Measurements from ENCODE around the gene ZBTB7C. TPM values are rescaled to one million over a fixed set of nuclear protein-coding genes. Genes with fewer than 3 reads are reported as not detected.

ZBTB7C gene
- total RNA-seq, 1 donor from 2014 or later, result 1.1 TPM

DNA sequence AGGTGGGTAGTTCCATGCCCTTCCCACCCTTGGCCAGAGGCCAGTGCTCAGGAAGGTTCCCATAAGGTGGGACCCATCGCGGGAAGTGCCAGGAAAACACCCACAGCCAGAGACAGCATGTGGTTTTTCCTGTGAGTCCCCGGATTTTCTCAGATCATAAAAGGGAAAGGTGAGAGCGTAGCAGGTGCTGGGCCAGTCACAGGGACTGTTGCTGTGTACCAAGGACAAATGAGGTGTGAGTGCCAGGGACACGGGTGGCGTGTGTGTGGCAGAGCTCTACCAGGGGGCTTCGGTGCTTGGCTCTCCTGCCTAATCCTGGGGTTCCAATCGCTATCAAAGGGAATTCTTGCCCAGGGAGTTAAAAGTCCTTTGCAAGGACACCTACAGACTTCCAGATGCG, 319.2 kb downstream of the ZBTB7C start:
- no peak for DNase-seq (ENCODE audit: low read depth)
- Histone ChIP-seq H3K27me3 (ENCODE audit: control insufficient read depth, insufficient read depth, low read length) (no peaks in the 10 kb centered on the region), H3K36me3 (ENCODE audit: control insufficient read depth, insufficient read depth, low read length) (no peaks in the 10 kb centered on the region), H3K4me3 (ENCODE audit: low read depth, low read length) (no peak overlapping the region)
- TF ChIP-seq, protein P1, sequence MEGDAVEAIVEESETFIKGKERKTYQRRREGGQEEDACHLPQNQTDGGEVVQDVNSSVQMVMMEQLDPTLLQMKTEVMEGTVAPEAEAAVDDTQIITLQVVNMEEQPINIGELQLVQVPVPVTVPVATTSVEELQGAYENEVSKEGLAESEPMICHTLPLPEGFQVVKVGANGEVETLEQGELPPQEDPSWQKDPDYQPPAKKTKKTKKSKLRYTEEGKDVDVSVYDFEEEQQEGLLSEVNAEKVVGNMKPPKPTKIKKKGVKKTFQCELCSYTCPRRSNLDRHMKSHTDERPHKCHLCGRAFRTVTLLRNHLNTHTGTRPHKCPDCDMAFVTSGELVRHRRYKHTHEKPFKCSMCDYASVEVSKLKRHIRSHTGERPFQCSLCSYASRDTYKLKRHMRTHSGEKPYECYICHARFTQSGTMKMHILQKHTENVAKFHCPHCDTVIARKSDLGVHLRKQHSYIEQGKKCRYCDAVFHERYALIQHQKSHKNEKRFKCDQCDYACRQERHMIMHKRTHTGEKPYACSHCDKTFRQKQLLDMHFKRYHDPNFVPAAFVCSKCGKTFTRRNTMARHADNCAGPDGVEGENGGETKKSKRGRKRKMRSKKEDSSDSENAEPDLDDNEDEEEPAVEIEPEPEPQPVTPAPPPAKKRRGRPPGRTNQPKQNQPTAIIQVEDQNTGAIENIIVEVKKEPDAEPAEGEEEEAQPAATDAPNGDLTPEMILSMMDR (IDR thresholded peaks at IDR 0.05; ENCODE audit: insufficient read depth, low read length, poor library complexity, severe bottlenecking), result no peak

DNA sequence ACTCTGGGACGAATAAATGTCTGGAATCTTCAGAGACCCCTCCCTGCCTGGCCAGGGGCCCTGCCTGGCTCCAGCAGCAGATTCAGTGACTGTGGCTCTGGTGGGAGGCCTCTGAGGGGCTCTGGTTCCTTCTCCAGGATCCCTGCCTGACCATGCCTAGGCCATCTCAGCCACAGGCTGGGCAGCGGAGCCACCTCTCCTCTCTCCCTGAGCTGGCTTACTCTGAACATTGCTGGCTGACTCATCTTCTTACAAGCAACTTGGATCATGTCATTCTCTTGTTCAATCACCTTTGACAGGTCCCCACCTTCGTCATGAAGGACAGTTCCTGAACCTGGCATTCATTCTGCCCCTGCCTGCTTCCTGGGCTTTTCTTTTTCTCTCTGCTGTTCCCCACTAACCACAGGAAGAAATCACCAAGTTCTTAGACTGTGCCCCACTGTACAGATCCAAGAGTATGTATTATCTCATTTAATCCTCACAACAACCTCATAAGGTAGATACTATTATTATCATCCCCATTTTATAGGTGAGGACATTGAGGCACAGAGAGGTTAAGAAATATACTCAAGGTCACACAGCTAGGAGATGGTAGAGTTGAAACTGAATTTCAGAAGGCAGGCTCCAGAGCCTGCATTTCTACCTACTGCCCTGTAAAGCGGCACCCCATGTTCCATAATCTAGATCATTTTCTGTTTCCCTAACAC, 323.2 kb downstream of the ZBTB7C start:
- TF ChIP-seq, protein P1 (IDR thresholded peaks at IDR 0.05; ENCODE audit: insufficient read depth, low read length, poor library complexity, severe bottlenecking), result no peak
- Histone ChIP-seq H3K4me3 (ENCODE audit: low read depth, low read length) (no peak overlapping the region), H3K27me3 (ENCODE audit: control insufficient read depth, insufficient read depth, low read length) (no peaks in the 10 kb centered on the region), H3K36me3 (ENCODE audit: control insufficient read depth, insufficient read depth, low read length) (no peaks in the 10 kb centered on the region)
- DNase-seq (ENCODE audit: low read depth), result no peak

DNA sequence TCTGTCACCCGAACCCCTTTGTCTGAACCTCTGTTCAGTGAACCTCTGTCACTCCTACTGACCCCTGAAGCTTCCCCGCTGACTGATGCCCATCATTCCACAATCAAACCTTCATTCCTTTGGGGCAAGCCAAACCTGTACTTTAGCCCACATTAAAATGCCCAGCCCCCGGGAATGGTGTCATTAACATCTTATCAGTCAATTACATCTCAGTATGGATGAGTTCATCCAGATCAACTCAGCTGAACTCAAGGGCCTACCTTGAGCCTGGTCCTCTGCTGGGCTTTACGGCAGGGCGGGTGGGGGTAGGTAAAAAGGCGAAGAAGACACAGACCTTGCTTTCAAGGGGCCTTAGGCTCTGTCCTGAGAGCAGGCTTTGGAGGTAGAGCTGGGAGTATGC, 324.3 kb downstream of the ZBTB7C start:
- Histone ChIP-seq H3K27me3 (ENCODE audit: control insufficient read depth, insufficient read depth, low read length) (no peaks in the 10 kb centered on the region), H3K36me3 (ENCODE audit: control insufficient read depth, insufficient read depth, low read length) (no peaks in the 10 kb centered on the region), H3K4me3 (ENCODE audit: low read depth, low read length) (no peak overlapping the region)
- DNase-seq (ENCODE audit: low read depth), result no peak
- TF ChIP-seq, protein P1 (IDR thresholded peaks at IDR 0.05; ENCODE audit: insufficient read depth, low read length, poor library complexity, severe bottlenecking), result no peak

DNA sequence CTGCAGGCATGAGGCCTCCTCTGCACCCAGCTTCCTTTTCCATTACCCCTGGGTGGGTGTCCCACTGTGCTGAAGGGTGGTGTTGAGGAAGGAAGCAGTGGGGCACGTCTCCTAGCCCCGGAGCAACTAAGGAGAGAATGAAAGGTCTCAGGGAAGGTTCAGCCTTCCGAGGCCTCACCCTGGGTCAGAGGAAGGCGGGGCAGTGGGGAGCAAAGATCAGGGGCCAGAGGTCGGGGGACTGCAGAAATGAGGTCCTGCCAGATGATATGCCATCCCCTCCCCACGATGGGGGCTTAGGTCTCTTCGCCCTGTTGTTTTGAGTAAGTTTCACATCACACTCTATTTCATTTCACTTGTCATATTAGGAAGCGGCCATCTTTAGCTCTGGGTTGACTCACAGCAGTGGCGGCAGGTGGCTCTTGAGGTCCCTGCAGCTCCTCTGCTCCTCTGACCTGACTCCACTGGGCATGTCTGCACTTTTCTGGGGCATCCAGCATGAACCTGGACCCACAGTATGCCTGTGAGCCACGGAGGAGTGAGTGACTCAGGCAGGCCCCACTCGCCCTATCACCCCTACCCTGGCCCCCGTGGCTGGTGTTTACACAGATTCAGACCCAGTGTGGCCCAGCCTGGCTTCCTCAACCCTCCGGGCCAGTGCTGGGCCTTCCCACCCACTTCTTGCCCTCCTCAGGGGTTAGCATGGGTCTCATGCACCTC, 325.0 kb downstream of the ZBTB7C start:
- H3K4me3 ChIP-seq (ENCODE audit: low read depth, low read length), result no peak overlapping the region
- TF ChIP-seq, protein P1 (IDR thresholded peaks at IDR 0.05; ENCODE audit: insufficient read depth, low read length, poor library complexity, severe bottlenecking), result no peak
- no peaks in the 10 kb centered on the region for H3K36me3 ChIP-seq (ENCODE audit: control insufficient read depth, insufficient read depth, low read length)
- H3K27me3 ChIP-seq (ENCODE audit: control insufficient read depth, insufficient read depth, low read length), result no peaks in the 10 kb centered on the region
- DNase-seq (ENCODE audit: low read depth), result no peak

DNA sequence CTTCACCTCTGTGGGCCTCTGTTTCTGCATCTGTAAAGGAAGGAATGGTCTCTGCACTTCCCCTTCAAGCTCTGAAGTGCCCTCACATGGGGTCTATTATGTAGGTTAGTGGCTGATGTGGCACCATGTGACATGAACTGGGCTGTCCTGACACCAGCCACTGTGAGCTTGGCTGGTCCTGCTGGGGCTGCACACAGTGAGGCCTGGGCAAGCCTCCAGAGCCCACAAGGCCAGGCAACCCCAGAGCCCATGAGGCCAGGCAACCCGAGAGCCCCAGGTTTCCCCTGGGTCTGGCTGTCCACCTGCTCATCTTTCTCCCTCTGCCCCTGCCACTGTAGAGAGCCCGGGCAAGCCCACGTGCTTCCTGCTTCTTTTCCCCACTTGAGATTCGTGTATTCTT, 328.6 kb downstream of the ZBTB7C start:
- TF ChIP-seq, protein P1 (IDR thresholded peaks at IDR 0.05; ENCODE audit: insufficient read depth, low read length, poor library complexity, severe bottlenecking), result no peak
- Histone ChIP-seq H3K4me3 (ENCODE audit: low read depth, low read length) (no peak overlapping the region), H3K36me3 (ENCODE audit: control insufficient read depth, insufficient read depth, low read length) (no peaks in the 10 kb centered on the region), H3K27me3 (ENCODE audit: control insufficient read depth, insufficient read depth, low read length) (peaks cover 6% of the 10 kb centered on the region)
- DNase-seq (ENCODE audit: low read depth), result no peak

All from kidney epithelial cell (primary cell).